Activated CD8-positive, alpha-beta memory T cell treated with anti-CD3 and anti-CD28 coated beads, Interleukin-2, amount 50 U/mL, for 24 hours (primary cell): Measurements from ENCODE around the gene SAMD14.
"Not testable (repeated sequence)": the region's sequence is repeated elsewhere in the genome, so short reads cannot be mapped to it uniquely, and the experiment has no call there.

Source experiments
- DNase-seq: peaks from one replicate; pipeline ENCODE4 v3.0.0-alpha.2; 2020; ENCODE audit errors: extremely low read depth

The SAMD14 gene

GRCh38 chr17:50076591-50077235 lies 53.2 kb downstream of the SAMD14 start:
- DNase-seq, result no peak

- DNase-seq, result no peak
Observed at GRCh38 chr17:50076221-50076590, 53.8 kb downstream of the SAMD14 start.

GRCh38 chr17:50075446-50076032 lies 54.4 kb downstream of the SAMD14 start:
- no peak for DNase-seq

- DNase-seq, result no peak
Observed at GRCh38 chr17:50074227-50074626, 55.7 kb downstream of the SAMD14 start.

- DNase-seq, result no peak
Observed at GRCh38 chr17:50072925-50073324, 57.0 kb downstream of the SAMD14 start.

GRCh38 chr17:50072130-50072529 lies 57.8 kb downstream of the SAMD14 start:
- DNase-seq, result no peak

- no peak for DNase-seq
Observed at GRCh38 chr17:50071692-50072091, 58.3 kb downstream of the SAMD14 start.

- DNase-seq, result no peak
Observed at GRCh38 chr17:50070908-50071680, 58.9 kb downstream of the SAMD14 start.

- DNase-seq, result no peak
Observed at GRCh38 chr17:50067996-50068395, 62.0 kb downstream of the SAMD14 start.

- no peak for DNase-seq
Observed at GRCh38 chr17:50066995-50067394, 63.0 kb downstream of the SAMD14 start.

GRCh38 chr17:50065056-50065455 lies 64.9 kb downstream of the SAMD14 start:
- DNase-seq, result no peak

- DNase-seq, result no peak
Observed at GRCh38 chr17:50064253-50065001, 65.5 kb downstream of the SAMD14 start.

GRCh38 chr17:50063561-50064252 lies 66.3 kb downstream of the SAMD14 start:
- no peak for DNase-seq

- DNase-seq, result no peak
Observed at GRCh38 chr17:50062293-50063243, 67.4 kb downstream of the SAMD14 start.

- DNase-seq, result not testable (repeated sequence)
Observed at GRCh38 chr17:50061713-50062045, 68.3 kb downstream of the SAMD14 start.

GRCh38 chr17:50060951-50061712 lies 68.8 kb downstream of the SAMD14 start:
- no peak for DNase-seq
